Esophagus muscularis mucosa (tissue), 4 donors: ENCODE results near the gene CRISPLD2. TPM values are rescaled to one million over a fixed set of nuclear protein-coding genes. Genes with fewer than 3 reads are reported as not detected.

ENCODE experiments used
- DNase-seq: peaks from one replicate; pipeline ENCODE4 v3.0.0-alpha.2; 2017; ENCODE audit errors: extremely low spot score
- H3K27ac ChIP-seq, 4 donors: fragments of 200-600 bp; sonication (generic); replicated peaks in 1 of 4; 1 replicate in 3 of 4; 2 replicates in 1 of 4; pipeline ENCODE4 v1.5.1; 2016 to 2019; ENCODE audit warnings: mild to moderate bottlenecking in 1 of 4
- H3K27me3 ChIP-seq, 4 donors: fragments of 200-600 bp; sonication (generic); one replicate each; pipeline versions ENCODE4 v1.5.1 to v1.6.0; 2016 to 2019
- H3K36me3 ChIP-seq, 4 donors: fragments of 200-600 bp; sonication (generic); one replicate each; pipeline ENCODE4 v1.5.1; 2016 to 2019
- H3K4me1 ChIP-seq, 4 donors: fragments of 200-600 bp; sonication (generic); one replicate each; pipeline ENCODE4 v1.5.1; 2016 to 2019
- H3K4me3 ChIP-seq, 4 donors: fragments of 200-600 bp; sonication (generic); 1 replicate in 2 of 4; 2 replicates in 2 of 4; pipeline ENCODE4 v1.5.1; 2016 to 2019; ENCODE audit warnings: mild to moderate bottlenecking in 4 of 4, moderate library complexity in 1 of 4
- H3K9me3 ChIP-seq, 4 donors: fragments of 200-600 bp; sonication (generic); 1 replicate in 3 of 4; 2 replicates in 1 of 4; pipeline ENCODE4 v1.5.1; 2016 to 2019
- CTCF ChIP-seq, 3 experiments: fragments of 200-600 bp in 2 of 3; fragments of 450-650 bp in 1 of 3; sonication (generic) in 2 of 3; IDR thresholded peaks; one replicate each; pipeline ENCODE4 v1.5.1; 2017 to 2019; ENCODE audit warnings: antibody characterized with exemption in 3 of 3, mild to moderate bottlenecking in 2 of 3, moderate library complexity in 1 of 3
- EP300 ChIP-seq: sonication (generic); formaldehyde crosslinking; IDR thresholded peaks from one replicate; pipeline ENCODE4 v1.6.1; 2017; ENCODE audit warnings: antibody characterized with exemption
- POLR2A ChIP-seq: fragments of 450-650 bp; IDR thresholded peaks from one replicate; pipeline ENCODE4 v1.6.1; 2017; ENCODE audit warnings: antibody characterized with exemption, moderate library complexity, mild to moderate bottlenecking, low read depth
- POLR2AphosphoS5 ChIP-seq, 2 donors: sonication (generic); formaldehyde crosslinking; IDR thresholded peaks; one replicate each; pipeline ENCODE4 v1.6.1; 2017; ENCODE audit warnings: antibody characterized with exemption in 2 of 2
- WGBS: methylation state at CpG from one replicate; pipeline ENCODE4 v1.1.5; 2018; 5-methylcytosine and 5-hydroxymethylcytosine counted together
- intact Hi-C: fragments of 100-400 bp; cut with DNase I; formaldehyde crosslinking; loops from one replicate; pipeline ENCODE4 v1.15.1; 2023
- total RNA-seq, 4 donors: library from RNA; depleted of rRNA; stranded (reverse); fragments of >200 nt; gene quantifications; one replicate each; pipeline versions ENCODE4 v1.1.0 to v1.2.1, GENCODE V29; 2016

CRISPLD2 gene
- total RNA-seq, 4 donors from 2014 or later = 230 to 568 (median 289) TPM

GRCh38 chr16:84859681-84860080 is 39.9 kb downstream of the CRISPLD2 start:
- intact Hi-C loops = no loop called here
- DNase-seq = no peak
- WGBS = 96% methylated on average over 2 of the region's 2 CpGs

GRCh38 chr16:84860383-84860782 is 40.6 kb downstream of the CRISPLD2 start:
- no peak overlapping the region for H3K4me3 ChIP-seq
- 94% methylated on average over 9 of the region's 9 CpGs for WGBS
- H3K4me1 ChIP-seq = peaks cover 0 to 33% (median 19%) of the 10 kb centered on the region in 4 donors
- intact Hi-C loops = no loop called here
- TF ChIP-seq POLR2AphosphoS5 (IDR thresholded peaks at IDR 0.05) (no peak), EP300 (no peak), POLR2A (no peak), CTCF (IDR thresholded peaks at IDR 0.05) (no peak)
- H3K36me3 ChIP-seq = peaks cover 79 to 100% (median 88%) of the 10 kb centered on the region in 4 donors
- no peak overlapping the region for H3K27ac ChIP-seq
- H3K27me3 ChIP-seq = no peaks in the 10 kb centered on the region
- H3K9me3 ChIP-seq = peaks cover 0 to 17% (median 11%) of the 10 kb centered on the region in 4 donors
- no peak for DNase-seq

More at GRCh38 chr16:84859681-84860080, 39.9 kb downstream of the CRISPLD2 start:
- peaks cover 85 to 100% (median 92%) of the 10 kb centered on the region in 4 donors for H3K36me3 ChIP-seq
- H3K27me3 ChIP-seq = no peaks in the 10 kb centered on the region
- peaks cover 0 to 26% (median 19%) of the 10 kb centered on the region in 4 donors for H3K4me1 ChIP-seq
- no peak overlapping the region for H3K4me3 ChIP-seq
- peaks cover 0 to 17% (median 11%) of the 10 kb centered on the region in 4 donors for H3K9me3 ChIP-seq
- no peak for TF ChIP-seq POLR2A
- no peak overlapping the region for H3K27ac ChIP-seq

GRCh38 chr16:84861671-84862070 is 41.9 kb downstream of the CRISPLD2 start:
- Histone ChIP-seq H3K27ac (no peak overlapping the region), H3K4me1 (peaks cover 0 to 34% (median 19%) of the 10 kb centered on the region in 4 donors), H3K36me3 (peaks cover 66 to 98% (median 83%) of the 10 kb centered on the region in 4 donors), H3K9me3 (peaks cover 0 to 17% (median 11%) of the 10 kb centered on the region in 4 donors), H3K4me3 (no peak overlapping the region), H3K27me3 (no peaks in the 10 kb centered on the region)
- no peak for DNase-seq
- intact Hi-C loops = no loop called here
- 84% methylated on average over 7 of the region's 7 CpGs for WGBS
- TF ChIP-seq POLR2AphosphoS5 (IDR thresholded peaks at IDR 0.05) = no peak
- no peak for TF ChIP-seq EP300
- TF ChIP-seq CTCF (IDR thresholded peaks at IDR 0.05) = no peak
- no peak for TF ChIP-seq POLR2A

GRCh38 chr16:84862804-84863480 is 43.2 kb downstream of the CRISPLD2 start:
- no peak for DNase-seq
- 76% methylated on average over 6 of the region's 8 CpGs for WGBS
- Histone ChIP-seq H3K27ac (peak overlapping the region; percentile 29 to 63 (median 40)), H3K9me3 (peaks cover 0 to 17% (median 11%) of the 10 kb centered on the region in 4 donors), H3K4me1 (peaks cover 0 to 41% (median 27%) of the 10 kb centered on the region in 4 donors), H3K36me3 (peaks cover 64 to 98% (median 83%) of the 10 kb centered on the region in 4 donors), H3K27me3 (no peaks in the 10 kb centered on the region), H3K4me3 (no peak overlapping the region)
- intact Hi-C loops = no loop called here
- TF ChIP-seq EP300 (no peak), POLR2AphosphoS5 (IDR thresholded peaks at IDR 0.05) (no peak), CTCF (IDR thresholded peaks at IDR 0.05) (no peak), POLR2A (no peak)

- 86% methylated on average over 7 of the region's 8 CpGs for WGBS
- peaks cover 0 to 46% (median 32%) of the 10 kb centered on the region in 4 donors for H3K4me1 ChIP-seq
- no peaks in the 10 kb centered on the region for H3K27me3 ChIP-seq
- intact Hi-C loops = no loop called here
- H3K9me3 ChIP-seq = peaks cover 0 to 17% (median 11%) of the 10 kb centered on the region in 4 donors
- H3K4me3 ChIP-seq = no peak overlapping the region
- H3K36me3 ChIP-seq = peaks cover 64 to 98% (median 84%) of the 10 kb centered on the region in 4 donors
- no peak for DNase-seq
- peak overlapping the region; percentile 8 to 63 (median 36) for H3K27ac ChIP-seq
- TF ChIP-seq POLR2AphosphoS5 (IDR thresholded peaks at IDR 0.05) = no peak
- no peak for TF ChIP-seq POLR2A
- TF ChIP-seq EP300 = no peak
- no peak for TF ChIP-seq CTCF (IDR thresholded peaks at IDR 0.05)
Observed at GRCh38 chr16:84863481-84863814, 43.7 kb downstream of the CRISPLD2 start.
